Left renal pelvis (tissue), 4 donors: ENCODE results near the gene ADAMTS12. TPM values are rescaled to one million over a fixed set of nuclear protein-coding genes. Genes with fewer than 3 reads are reported as not detected.

Experiments
- DNase-seq, 4 donors: peaks; one replicate each; pipeline ENCODE4 v3.0.0-alpha.2; 2013; ENCODE audit warnings: low read depth in 4 of 4, low spot score in 3 of 4
- polyA plus RNA-seq, 4 donors: library from polyadenylated mRNA; unstranded; fragments of 120-200 nt; gene quantifications; one replicate each; pipeline ENCODE4 v1.2.1, GENCODE V29; 2013; ENCODE audit not compliant: insufficient read length in 4 of 4

Gene ADAMTS12
- polyA plus RNA-seq, 4 donors: 12.6 to 35.7 (median 16.5) TPM

DNA sequence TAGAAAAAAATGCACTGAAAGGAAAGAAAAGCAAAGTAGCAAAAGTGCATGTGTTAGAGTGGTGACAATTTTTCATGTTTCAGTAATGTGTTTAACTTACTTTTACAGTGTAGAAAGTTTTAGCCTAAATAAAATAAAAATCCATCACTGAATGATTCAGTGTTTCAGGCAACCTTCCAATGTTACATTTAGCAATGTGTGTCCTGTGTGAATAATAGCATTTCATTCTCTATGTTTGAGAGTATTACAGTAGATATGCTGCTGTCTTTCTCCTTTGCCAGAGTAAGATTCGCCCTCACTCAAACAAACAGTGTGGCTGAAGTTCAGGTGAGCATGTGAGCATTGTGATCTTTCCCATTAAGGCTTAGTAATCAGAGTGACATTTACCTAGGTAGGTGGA lies 279.9 kb downstream of the ADAMTS12 start:
- no peak for DNase-seq

- no peak for DNase-seq
Observed at GRCh38 chr5:33608344-33609041, 283.3 kb downstream of the ADAMTS12 start.

- DNase-seq: no peak
Observed at GRCh38 chr5:33604503-33604902, 287.3 kb downstream of the ADAMTS12 start.

DNA sequence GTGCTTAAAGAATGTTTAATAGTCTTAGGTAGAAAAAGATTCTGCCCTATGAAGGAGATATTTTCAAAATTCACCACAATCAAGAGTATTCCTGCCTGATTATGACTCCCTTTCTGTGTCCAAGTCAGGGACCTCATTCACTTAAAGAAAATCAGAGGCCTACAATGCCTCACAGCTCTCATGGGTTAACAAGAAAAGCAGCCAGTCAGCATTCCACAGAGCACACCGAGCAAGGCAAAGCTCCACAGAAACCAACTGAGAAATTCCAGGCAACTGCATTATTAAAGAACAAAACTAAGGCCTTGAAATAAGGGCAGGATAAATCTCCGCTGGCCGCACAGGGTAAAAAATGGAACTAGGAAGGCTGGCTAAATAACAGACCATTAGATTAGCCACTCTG lies 289.9 kb downstream of the ADAMTS12 start:
- DNase-seq: peak; percentile 25 to 68 (median 48)

DNA sequence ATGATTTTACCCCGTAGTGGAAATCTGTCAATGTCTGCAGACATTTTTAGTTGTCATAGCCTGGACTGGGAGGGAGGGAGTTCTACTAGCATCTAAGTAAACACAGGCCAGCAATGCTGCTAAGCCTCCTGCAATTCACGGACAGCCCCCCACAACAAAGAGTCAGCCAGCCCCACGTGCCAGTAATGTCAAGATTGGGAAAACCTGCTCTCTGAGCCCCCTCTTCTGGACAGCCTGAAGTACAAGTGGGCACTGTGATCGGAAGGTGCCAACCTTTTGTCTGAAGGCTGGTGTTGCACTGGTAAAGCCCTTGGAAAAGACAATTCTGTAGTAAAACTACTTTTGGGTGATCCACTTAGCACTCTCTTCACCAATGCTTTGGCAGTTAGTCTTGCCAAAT lies 296.5 kb downstream of the ADAMTS12 start:
- no peak for DNase-seq

GRCh38 chr5:33594006-33594405 lies 297.8 kb downstream of the ADAMTS12 start:
- DNase-seq: no peak

GRCh38 chr5:33592245-33592644 lies 299.5 kb downstream of the ADAMTS12 start:
- DNase-seq: no peak

DNA sequence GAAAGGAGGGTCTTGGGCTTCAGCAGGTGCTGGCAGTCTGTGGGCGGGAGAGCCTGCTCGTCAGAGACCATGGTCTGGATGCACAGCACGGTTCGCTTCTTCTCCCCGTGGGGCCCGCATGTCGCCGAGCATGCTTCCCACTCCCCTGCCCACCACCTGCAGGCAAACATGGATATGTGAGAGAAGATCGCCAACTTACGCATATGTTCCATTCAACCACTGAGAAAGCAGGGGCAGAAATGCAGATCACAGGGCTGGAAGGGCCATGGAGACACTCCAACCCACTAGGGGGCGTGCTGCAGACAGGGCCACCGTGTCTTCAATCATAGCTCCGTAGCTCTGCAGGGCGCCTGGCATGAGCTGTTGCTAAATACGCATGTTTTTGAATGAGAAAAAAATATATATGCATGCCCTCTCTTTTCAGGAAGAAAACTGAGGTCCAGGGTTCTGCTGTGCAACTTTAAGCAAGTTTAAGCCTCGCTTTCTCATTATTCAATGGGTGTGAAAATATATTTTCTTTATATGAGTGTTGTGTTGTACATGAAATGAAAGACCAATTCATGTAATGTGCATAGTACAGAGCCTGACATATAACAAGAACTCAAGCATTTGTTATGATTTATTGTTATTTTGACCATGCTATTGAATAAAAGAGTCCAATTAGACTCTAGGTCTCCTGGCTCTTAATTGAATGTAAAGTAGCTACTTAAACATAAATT lies 303.0 kb downstream of the ADAMTS12 start:
- no peak for DNase-seq

- no peak for DNase-seq
Observed at GRCh38 chr5:33583332-33583731, 308.5 kb downstream of the ADAMTS12 start.

DNA sequence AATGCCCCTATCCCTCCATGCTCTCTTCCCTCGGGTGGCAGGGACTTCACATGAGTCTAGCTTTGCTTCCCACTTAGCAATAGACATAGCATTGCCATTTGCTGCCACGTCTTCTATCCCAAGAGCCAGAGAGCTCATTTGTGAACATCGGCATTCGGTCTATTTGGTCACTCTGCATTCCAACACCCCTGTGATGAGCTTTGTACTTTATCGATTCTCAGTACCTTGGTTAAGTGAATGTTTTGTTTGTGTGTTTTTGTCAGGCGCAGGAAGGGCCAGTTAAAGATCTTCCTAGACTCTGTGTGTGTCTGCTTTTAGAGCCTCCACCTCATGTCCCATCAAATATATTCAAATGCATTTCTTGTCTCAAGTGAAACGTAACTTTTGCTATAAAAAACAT lies 309.4 kb downstream of the ADAMTS12 start:
- no peak for DNase-seq

GRCh38 chr5:33579789-33580188 lies 312.0 kb downstream of the ADAMTS12 start:
- DNase-seq: no peak

GRCh38 chr5:33579152-33579551 lies 312.6 kb downstream of the ADAMTS12 start:
- no peak for DNase-seq

DNA sequence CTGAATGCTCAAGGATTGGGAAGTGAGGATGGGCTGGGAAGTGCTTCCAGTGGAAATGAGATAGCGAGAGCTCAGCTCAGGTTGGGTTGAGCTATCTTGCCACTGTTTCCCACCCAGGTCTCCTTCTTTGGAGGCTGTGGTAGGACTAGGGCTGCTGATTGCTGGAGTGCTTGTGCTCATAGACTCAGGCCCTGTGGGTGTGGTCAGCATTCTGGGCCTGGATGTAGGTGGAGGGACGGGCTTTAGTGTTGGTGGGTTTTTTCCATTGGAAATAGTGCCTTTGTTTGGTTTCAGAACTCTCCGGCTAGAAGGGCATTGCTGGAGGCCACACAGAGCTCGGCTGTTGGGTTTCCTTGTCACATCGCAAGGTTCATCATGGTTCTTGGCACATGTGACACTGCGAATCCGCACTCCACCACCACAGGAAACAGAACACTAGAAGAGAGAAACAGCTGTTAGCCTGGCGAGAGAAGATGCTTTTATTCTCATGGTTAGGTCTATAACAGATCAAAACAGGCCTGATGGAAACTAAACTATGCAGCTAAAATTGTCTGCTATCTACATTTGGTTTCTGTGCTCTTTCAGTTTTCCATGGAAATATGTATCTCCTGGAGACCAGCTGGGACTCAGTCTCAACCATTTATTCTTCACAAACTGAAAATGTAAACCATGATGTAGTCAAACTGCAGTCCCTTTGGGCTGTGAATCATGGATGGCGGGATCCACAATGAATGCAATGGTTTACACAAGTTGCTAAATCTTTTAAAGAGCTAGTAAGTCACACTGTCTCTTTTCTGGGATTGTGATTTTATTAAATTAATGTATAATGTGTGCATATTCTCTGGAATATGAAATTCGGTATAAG lies 314.8 kb downstream of the ADAMTS12 start:
- no peak for DNase-seq

- DNase-seq: no peak
Observed at GRCh38 chr5:33565324-33565723, 326.5 kb downstream of the ADAMTS12 start.

DNA sequence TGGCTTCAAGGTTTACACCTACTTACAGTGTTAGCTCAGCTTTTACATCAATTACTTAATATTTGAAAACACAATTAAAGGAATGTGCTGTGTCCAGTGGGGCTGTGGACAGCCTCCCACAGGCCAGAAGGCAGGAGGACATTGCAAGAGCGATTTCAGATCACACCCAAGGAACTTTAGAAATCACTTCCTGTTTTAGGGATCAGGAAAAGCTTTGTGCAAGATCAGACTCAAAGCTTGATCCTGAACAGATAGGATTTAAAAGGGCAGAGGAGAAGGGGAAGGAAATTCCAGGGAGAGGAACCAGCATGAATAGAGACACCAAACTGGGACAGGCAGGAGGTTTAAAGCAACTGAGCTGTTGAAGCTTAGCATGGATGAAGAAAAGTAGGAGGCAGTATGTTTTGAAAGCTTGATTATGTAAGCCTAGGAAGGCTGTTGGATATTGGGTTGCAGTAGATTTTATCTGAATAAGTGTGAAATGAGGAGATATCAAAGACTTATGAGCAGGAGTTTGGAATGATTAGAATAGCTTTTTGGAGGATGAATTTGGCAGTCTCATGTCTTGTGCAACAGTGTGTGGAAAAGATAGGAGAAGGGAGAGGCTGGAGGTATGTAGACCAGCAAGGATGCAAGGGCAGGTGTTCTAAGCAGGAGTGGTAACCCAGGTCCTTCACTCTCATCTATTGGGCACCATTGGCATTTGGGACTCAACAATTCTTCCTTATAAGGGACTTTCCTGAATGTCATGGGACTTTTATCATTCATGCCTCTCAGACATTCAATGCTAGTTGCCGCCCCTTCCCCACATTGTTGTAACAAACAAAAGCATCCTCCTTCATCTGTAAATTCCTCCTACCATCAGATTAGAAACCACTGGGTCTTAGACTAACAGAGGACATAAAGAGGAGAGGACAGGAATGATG lies 327.5 kb downstream of the ADAMTS12 start:
- DNase-seq: no peak

- no peak for DNase-seq
Observed at GRCh38 chr5:33563530-33563929, 328.3 kb downstream of the ADAMTS12 start.

GRCh38 chr5:33558489-33558888 lies 333.3 kb downstream of the ADAMTS12 start:
- no peak for DNase-seq

DNA sequence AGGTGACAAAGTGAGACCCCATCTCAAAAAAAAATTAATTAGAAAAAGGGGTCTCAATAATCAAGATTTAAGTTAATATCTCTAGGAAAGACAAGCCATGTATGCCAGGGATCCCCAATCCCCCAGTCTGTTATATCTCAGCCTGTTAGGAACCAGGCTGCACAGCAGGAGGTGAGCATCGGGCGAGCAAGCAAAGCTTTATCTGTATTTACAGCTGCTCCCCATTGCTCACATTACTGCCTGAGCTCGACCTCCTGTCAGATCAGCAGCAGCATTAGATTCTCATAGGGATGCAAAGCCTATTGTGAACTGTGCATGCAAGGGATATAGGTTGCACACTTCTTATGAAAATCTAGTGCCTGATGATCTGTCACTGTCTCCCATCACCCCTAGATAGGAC lies 334.2 kb downstream of the ADAMTS12 start:
- no peak for DNase-seq

- peak in 3 of 4 donors; percentile 11 to 14 (median 12) for DNase-seq
Observed at GRCh38 chr5:33556330-33557328, 335.2 kb downstream of the ADAMTS12 start.
